ENCODE results near the gene LPAR3. TPM values are rescaled to one million over a fixed set of nuclear protein-coding genes. Genes with fewer than 3 reads are reported as not detected.

LPAR3 gene
- total RNA-seq, 1 donor, result 3.6 TPM

DNA sequence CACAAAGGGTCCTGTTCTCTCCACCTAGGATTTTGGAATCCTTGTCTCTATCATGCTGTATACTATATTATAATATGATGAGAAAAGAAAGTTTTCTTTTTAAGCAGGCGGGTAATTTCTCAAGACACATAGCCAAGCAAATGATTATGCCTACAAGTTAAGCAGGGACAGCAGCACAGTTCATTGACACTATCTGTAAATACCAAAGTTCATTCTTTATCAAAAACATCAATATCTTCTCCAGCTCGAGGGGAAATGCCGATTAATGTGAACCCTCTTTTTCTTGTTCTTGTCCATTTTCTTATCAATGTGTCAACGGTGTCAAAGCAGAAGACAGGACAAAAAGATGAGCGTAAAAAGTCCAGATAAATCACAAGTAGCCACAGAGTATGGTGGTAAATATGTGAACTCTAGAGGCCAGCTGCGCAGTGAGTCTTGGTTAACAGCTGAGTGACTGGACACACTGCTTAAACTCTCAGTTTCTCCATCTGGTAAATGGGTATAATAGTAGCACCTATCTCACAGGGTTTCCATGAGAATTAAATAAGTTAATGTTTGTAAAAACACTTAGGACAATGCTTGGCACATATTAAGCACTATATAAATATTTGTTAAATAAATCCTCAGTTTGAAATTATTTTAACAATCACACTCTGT lies 30.9 kb downstream of the LPAR3 start:
- no peak overlapping the region for H3K4me3 ChIP-seq (ENCODE audit: low read depth, low read length)
- TF ChIP-seq, protein P1, sequence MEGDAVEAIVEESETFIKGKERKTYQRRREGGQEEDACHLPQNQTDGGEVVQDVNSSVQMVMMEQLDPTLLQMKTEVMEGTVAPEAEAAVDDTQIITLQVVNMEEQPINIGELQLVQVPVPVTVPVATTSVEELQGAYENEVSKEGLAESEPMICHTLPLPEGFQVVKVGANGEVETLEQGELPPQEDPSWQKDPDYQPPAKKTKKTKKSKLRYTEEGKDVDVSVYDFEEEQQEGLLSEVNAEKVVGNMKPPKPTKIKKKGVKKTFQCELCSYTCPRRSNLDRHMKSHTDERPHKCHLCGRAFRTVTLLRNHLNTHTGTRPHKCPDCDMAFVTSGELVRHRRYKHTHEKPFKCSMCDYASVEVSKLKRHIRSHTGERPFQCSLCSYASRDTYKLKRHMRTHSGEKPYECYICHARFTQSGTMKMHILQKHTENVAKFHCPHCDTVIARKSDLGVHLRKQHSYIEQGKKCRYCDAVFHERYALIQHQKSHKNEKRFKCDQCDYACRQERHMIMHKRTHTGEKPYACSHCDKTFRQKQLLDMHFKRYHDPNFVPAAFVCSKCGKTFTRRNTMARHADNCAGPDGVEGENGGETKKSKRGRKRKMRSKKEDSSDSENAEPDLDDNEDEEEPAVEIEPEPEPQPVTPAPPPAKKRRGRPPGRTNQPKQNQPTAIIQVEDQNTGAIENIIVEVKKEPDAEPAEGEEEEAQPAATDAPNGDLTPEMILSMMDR (IDR thresholded peaks at IDR 0.05; ENCODE audit: insufficient read depth, low read length), result no peak
- DNase-seq (ENCODE audit: low read depth), result no peak

DNA sequence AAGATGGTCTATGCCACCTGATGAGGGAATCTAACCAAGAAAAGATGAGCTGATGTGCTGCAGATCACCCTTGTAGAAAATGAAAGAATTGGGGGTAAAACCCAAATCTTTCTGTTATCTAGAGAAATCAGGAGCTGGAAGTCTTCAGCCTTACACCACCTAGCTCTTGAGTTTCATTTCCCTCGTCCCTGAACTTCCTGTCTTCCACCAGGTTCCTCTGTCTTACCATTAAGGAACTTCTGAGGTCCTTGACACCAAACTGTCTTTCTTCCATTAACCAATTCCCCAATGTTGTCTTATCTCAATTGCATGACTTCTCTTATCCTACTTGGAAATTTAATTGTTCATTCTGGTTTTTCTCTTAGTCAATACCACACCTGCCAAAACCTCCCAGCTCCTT lies 31.5 kb downstream of the LPAR3 start:
- TF ChIP-seq, protein P1 (IDR thresholded peaks at IDR 0.05; ENCODE audit: insufficient read depth, low read length), result no peak
- DNase-seq (ENCODE audit: low read depth), result no peak
- no peak overlapping the region for H3K4me3 ChIP-seq (ENCODE audit: low read depth, low read length)

DNA sequence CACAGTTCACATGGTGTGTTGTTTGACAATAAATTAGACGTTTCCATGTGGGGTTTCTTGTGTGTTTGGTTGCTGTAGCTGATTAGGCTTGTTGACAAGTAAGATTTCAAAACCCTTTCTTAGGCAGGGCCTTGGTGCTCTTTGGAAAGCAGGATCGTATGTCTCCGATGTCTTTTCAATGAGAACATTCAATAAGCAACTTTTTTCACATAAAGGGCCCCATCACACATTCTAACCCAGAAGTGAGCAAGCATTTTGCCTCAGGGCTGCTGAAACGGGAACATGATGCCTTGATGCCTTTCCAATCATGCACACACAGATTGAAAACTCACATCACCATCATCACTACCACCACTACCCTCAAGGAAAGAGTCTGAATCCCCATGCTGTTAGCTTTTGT lies 33.1 kb downstream of the LPAR3 start:
- DNase-seq (ENCODE audit: low read depth), result no peak
- TF ChIP-seq, protein P1 (IDR thresholded peaks at IDR 0.05; ENCODE audit: insufficient read depth, low read length), result no peak
- no peak overlapping the region for H3K4me3 ChIP-seq (ENCODE audit: low read depth, low read length)

DNA sequence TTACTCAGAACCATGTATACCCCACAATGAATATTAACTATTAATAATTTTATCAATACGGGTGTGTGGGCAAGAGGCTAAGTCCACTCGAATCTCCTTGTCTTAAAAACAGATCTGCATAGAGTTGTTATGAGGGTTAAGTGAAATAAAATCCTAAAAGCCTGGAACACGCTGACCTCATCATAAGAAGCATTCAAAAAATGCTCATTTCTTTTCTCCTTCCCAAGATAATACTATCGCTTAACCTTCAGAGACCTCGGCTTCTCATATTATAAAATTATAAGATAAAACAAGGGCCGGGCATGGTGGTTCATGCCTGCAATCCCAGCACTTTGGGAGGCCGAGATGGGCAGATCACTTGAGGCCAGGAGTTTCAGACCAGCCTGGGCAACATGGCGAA lies 35.1 kb downstream of the LPAR3 start:
- TF ChIP-seq, protein P1 (IDR thresholded peaks at IDR 0.05; ENCODE audit: insufficient read depth, low read length), result no peak
- H3K4me3 ChIP-seq (ENCODE audit: low read depth, low read length), result no peak overlapping the region
- DNase-seq (ENCODE audit: low read depth), result no peak

DNA sequence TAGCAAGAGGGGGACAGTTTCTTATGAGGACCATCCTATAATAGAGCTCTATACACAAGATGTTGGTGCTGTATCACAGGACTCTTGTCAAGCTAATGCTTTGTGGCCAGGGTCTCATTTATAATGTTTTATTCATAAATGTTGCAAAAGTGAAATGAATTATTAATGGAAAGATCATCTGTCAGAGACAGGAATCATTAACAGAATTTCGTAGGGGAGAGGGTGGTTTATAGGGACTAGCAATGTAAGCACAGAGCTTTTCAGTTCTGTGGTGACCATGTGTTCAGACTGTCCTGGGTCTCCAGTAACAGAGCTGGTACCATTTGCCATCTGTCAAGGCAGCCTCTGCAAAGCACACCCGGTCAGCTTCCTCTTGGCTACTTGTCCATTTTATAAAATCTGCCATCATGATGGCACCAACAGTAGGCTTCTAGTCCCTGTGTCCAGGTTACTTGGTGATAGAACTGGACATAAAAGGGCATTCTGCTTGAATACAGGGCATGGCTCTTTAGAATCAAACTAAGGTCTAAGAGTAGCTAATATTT lies 36.2 kb downstream of the LPAR3 start:
- DNase-seq (ENCODE audit: low read depth), result no peak
- TF ChIP-seq, protein P1 (IDR thresholded peaks at IDR 0.05; ENCODE audit: insufficient read depth, low read length), result no peak
- no peak overlapping the region for H3K4me3 ChIP-seq (ENCODE audit: low read depth, low read length)

DNA sequence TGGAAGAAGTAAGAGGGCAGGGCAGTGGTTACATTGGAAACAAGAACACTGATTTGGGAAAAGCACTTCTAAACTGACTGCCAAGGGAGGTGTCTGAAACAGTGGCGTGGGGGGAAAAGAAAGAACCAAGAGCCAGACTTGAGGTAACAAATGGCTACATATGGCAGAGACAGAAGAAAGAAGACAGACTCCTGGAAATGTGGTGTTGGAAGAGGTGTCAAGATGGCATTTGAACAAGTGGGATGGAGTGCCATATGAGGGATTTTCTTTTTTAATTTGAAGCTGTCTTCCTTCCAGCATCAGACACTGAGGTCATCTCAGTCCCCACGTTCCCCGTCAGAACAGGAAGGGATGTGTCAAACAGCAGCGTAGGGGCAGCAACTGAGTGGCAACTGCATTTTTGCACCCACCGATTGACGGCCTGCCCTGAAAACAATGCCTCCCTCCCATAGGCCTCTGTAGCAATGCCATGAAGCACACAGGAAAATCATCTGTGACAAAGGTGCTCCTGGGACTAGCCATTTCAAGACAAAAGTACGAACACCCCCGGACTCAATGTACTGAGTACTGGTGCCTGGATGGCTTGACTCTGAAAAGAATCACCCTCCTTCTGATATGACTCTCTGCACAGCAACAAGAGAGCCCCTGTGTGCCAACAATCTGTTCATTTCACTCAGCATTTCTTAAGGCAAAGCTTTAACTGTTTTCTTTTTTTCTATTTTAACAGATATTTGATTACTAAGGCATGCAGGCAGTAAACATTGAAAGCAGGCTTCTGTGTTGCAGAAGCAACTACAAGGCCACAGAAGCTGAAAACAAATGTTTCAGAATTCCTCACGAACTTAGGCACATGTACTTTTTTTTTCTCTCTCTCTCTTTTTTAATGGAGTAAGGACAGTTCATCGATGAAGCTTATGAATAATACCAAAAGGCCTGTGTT lies 37.0 kb downstream of the LPAR3 start:
- no peak overlapping the region for H3K4me3 ChIP-seq (ENCODE audit: low read depth, low read length)
- TF ChIP-seq, protein P1 (IDR thresholded peaks at IDR 0.05; ENCODE audit: insufficient read depth, low read length), result no peak
- DNase-seq (ENCODE audit: low read depth), result no peak
